ENCODE data around the gene DRAXIN. TPM values are rescaled to one million over a fixed set of nuclear protein-coding genes. Genes with fewer than 3 reads are reported as not detected.
A peak's percentile ranks its signal among the peaks of the same experiment; 100 is the strongest.

The DRAXIN gene
- total RNA-seq, 1 experiment from 2014 or later = 0.05 TPM

GRCh38 chr1:11768821-11769220 is 77.3 kb downstream of the DRAXIN start:
- Mint-ChIP-seq H3K36me3 (ENCODE audit: insufficient read depth, unreplicated experiment) (no peaks in the 10 kb centered on the region), H3K4me3 (ENCODE audit: unreplicated experiment) (no peak overlapping the region), H3K27ac (ENCODE audit: unreplicated experiment) (no peak overlapping the region), H3K4me1 (ENCODE audit: low read depth, unreplicated experiment) (no peaks in the 10 kb centered on the region), H3K27me3 (ENCODE audit: insufficient read depth, unreplicated experiment) (no peaks in the 10 kb centered on the region), H3K9me3 (ENCODE audit: unreplicated experiment) (no peaks in the 10 kb centered on the region)
- intact Hi-C loops (cut with micrococcal nuclease; ENCODE audit: unreplicated experiment) = no loop called here
- Histone ChIP-seq H3K4me1 (peaks cover 6% of the 10 kb centered on the region; the same call in 1 of the 2 replicates), H3K27me3 (replicated peaks; ENCODE audit: control insufficient read depth, insufficient read depth, low read length) (no peaks in the 10 kb centered on the region), H3K36me3 (ENCODE audit: control insufficient read depth, insufficient read depth, low read length) (no peaks in the 10 kb centered on the region), H3K4me3 (ENCODE audit: low read depth, low read length) (no peak overlapping the region), H3K9me3 (no peaks in the 10 kb centered on the region)
- TF ChIP-seq CTCF (IDR thresholded peaks at IDR 0.05; ENCODE audit: insufficient read depth in 1 of 2, low read depth in 1 of 2, low read length in 1 of 2, severe bottlenecking in 1 of 2, unreplicated experiment in 1 of 2) = no peak
- BruUV-seq (replicated peaks) = no TSS peak
- POLR2A ChIA-PET = no interaction called here
- CTCF ChIA-PET = no interaction called here
- DNase-seq = peak; percentile 30 to 66

GRCh38 chr1:11769274-11769673 is 77.8 kb downstream of the DRAXIN start:
- H3K27me3 Mint-ChIP-seq (ENCODE audit: insufficient read depth, unreplicated experiment) = no peaks in the 10 kb centered on the region
- POLR2A ChIA-PET = no interaction called here

GRCh38 chr1:11770011-11770410 is 78.5 kb downstream of the DRAXIN start:
- Mint-ChIP-seq H3K27ac (ENCODE audit: unreplicated experiment) (no peak overlapping the region), H3K4me3 (ENCODE audit: unreplicated experiment) (no peak overlapping the region), H3K27me3 (ENCODE audit: insufficient read depth, unreplicated experiment) (no peaks in the 10 kb centered on the region), H3K9me3 (ENCODE audit: unreplicated experiment) (no peaks in the 10 kb centered on the region), H3K36me3 (ENCODE audit: insufficient read depth, unreplicated experiment) (no peaks in the 10 kb centered on the region), H3K4me1 (ENCODE audit: low read depth, unreplicated experiment) (no peaks in the 10 kb centered on the region)
- POLR2A ChIA-PET = no interaction called here
- intact Hi-C loops (cut with micrococcal nuclease; ENCODE audit: unreplicated experiment) = no loop called here
- no peak for TF ChIP-seq CTCF (IDR thresholded peaks at IDR 0.05; ENCODE audit: insufficient read depth in 1 of 2, low read depth in 1 of 2, low read length in 1 of 2, severe bottlenecking in 1 of 2, unreplicated experiment in 1 of 2)
- no peak overlapping the region for H3K4me3 ChIP-seq (ENCODE audit: low read depth, low read length)
- DNase-seq = no peak
- H3K9me3 ChIP-seq = no peaks in the 10 kb centered on the region
- H3K36me3 ChIP-seq (ENCODE audit: control insufficient read depth, insufficient read depth, low read length) = no peaks in the 10 kb centered on the region
- CTCF ChIA-PET = no interaction called here
- peaks cover 6% of the 10 kb centered on the region; the same call in 1 of the 2 replicates for H3K4me1 ChIP-seq
- BruUV-seq (replicated peaks) = no TSS peak
- H3K27me3 ChIP-seq (replicated peaks; ENCODE audit: control insufficient read depth, insufficient read depth, low read length) = no peaks in the 10 kb centered on the region

More at GRCh38 chr1:11769274-11769673, 77.8 kb downstream of the DRAXIN start:
- no peak overlapping the region for H3K27ac Mint-ChIP-seq (ENCODE audit: unreplicated experiment)
- Histone ChIP-seq H3K9me3 (no peaks in the 10 kb centered on the region), H3K36me3 (ENCODE audit: control insufficient read depth, insufficient read depth, low read length) (no peaks in the 10 kb centered on the region), H3K27me3 (replicated peaks; ENCODE audit: control insufficient read depth, insufficient read depth, low read length) (no peaks in the 10 kb centered on the region), H3K4me1 (peaks cover 6% of the 10 kb centered on the region; the same call in 1 of the 2 replicates), H3K4me3 (ENCODE audit: low read depth, low read length) (no peak overlapping the region)
- BruUV-seq (replicated peaks) = no TSS peak
- H3K36me3 Mint-ChIP-seq (ENCODE audit: insufficient read depth, unreplicated experiment) = no peaks in the 10 kb centered on the region
- no peaks in the 10 kb centered on the region for H3K4me1 Mint-ChIP-seq (ENCODE audit: low read depth, unreplicated experiment)
- no peak overlapping the region for H3K4me3 Mint-ChIP-seq (ENCODE audit: unreplicated experiment)
- no peak for DNase-seq
- intact Hi-C loops (cut with micrococcal nuclease; ENCODE audit: unreplicated experiment) = no loop called here
- CTCF ChIA-PET = no interaction called here
- no peaks in the 10 kb centered on the region for H3K9me3 Mint-ChIP-seq (ENCODE audit: unreplicated experiment)
- no peak for TF ChIP-seq CTCF (IDR thresholded peaks at IDR 0.05; ENCODE audit: insufficient read depth in 1 of 2, low read depth in 1 of 2, low read length in 1 of 2, severe bottlenecking in 1 of 2, unreplicated experiment in 1 of 2)
